ENCODE measurements around the gene ANKUB1.

ANKUB1 gene

DNA sequence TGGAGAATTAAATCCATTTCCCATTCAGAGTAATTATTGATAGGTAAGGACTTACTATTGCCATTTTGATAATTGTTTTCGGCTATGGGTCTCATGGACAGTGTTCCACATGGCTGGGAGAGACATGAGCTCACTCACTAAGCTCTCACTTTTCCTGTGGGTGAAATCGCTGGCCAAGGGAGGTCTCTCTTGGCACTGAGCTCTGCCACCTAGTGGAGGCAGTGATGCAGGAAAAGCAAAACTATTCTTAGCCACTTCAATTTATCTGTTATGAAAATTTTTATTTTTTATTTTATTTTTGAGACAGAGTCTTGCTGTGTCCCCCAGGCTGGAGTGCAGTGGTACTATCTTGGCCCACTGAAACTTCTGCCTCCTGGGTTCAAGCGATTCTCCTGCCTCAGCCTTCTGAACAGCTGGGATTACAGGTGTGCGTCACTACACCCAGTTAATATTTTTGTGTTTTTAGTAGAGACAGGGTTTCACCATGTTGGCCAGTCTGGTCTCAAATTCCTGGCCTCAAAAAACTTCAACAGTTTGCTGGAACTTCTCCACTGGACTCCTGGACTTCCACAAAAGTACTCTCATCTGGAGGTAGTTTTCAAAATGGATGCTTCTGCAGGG lies 16.0 kb upstream of the ANKUB1 start:
- peak; percentile 47 for DNase-seq

- DNase-seq, result no peak
Measured at GRCh38 chr3:149806171-149806778, 13.9 kb upstream of the ANKUB1 start.

DNA sequence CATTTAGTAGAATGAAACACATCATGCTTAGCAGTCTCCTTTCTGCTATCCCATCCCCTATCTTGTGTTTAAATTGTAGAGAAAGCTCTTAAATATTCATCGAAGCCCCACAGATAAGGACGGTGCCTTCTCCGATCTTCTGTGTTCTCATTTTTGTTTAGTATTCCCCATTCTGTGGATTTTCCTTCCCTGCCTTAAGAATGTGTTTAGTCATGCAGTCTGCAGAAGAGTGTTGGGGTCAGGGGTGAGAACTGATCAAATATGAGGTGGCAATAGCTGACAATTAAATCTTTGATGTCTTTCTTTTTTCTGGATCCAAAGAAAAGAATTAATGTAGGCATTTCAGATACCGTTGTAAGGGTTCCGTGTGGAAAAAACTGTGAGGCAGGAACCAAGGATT lies 9.3 kb upstream of the ANKUB1 start:
- no peak for DNase-seq

DNA sequence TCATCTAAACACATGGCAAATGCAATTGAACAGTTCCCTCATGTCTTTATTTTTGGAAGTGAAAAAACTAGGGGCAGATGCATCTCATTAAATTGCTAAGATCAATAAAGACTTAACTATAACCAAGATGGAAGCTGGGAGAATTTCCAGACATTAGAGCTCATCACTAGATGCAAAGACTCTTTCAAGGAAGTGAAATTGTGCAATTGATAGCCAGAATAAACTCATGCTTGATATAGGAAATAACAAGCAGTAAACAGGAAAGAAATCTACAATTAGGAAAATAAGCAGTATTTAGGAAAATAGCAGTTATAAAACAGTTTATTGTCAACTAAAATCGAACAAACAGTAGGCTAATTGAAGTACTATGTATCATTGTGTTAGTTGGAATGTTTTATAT lies 8.8 kb upstream of the ANKUB1 start:
- DNase-seq, result no peak

GRCh38 chr3:149800693-149801092 lies 8.3 kb upstream of the ANKUB1 start:
- no peak for DNase-seq

GRCh38 chr3:149796026-149796425 lies 3.7 kb upstream of the ANKUB1 start:
- no peak for DNase-seq

DNA sequence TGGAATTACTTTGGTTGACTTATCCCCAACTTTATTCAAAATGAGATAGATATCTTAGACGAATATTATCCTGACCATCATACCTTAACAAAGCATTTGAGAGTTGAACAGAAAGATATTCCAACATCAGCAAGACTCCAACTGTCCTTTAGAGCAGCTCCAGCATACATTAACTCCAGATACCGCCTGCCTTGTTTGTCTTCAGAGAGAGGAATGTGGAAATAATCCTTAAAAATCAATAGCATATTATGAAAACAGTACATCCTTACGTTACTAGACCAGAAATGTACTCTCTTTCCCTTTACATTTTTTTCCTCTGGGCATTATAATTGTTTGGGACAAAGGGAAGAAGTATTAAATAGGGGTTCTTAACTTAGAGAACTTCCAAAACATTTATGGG lies 1.7 kb downstream of the ANKUB1 start:
- no peak for DNase-seq

DNA sequence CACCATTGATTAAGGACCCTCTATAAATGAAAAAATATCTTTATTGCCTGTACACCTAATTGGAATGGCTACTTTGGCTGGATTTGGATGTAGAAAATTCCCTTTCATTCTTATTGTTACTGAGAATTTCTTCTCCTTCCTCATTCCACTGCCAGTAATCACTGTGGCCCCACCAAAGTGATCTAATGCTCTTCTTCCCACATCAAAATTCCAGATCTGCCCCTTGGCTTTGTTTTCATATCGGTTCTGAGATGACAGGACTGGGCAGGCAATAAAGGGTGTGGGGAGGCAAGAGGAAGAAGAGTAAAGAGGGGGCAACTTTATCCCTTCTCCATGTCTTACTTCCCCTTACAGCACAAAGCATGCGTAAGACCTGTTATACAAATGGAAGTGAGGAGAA lies 2.1 kb downstream of the ANKUB1 start:
- no peak for DNase-seq

DNA sequence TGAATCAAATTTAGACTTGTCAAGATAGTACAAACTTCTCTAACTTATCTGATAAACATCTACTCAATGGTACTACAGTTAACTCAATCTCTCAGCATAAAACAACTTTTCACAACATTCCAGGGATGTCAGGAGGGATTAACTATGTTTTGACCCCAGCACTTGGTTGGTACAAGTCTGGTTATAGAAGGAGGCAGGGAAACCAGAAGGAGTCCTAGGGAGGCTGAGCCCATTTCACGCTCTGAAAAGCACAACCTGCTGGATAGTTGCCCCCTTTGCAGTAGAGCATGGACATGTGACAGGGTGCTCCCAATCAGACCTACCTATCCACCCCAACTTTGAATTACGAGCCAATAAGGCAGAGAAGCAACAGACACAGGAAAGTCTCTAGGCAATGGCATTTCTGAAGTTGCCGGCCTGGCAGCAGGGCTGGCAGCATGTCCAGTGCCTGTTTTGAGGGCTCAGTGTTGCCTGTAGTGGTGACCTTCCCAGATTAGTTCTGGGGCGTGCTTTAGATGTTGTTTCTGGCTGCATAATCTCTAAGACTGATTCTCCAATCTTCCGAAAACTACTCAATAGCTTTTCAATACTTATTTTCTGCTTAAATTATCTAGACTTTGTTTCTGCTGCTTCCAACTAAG lies 8.2 kb downstream of the ANKUB1 start:
- DNase-seq, result no peak

DNA sequence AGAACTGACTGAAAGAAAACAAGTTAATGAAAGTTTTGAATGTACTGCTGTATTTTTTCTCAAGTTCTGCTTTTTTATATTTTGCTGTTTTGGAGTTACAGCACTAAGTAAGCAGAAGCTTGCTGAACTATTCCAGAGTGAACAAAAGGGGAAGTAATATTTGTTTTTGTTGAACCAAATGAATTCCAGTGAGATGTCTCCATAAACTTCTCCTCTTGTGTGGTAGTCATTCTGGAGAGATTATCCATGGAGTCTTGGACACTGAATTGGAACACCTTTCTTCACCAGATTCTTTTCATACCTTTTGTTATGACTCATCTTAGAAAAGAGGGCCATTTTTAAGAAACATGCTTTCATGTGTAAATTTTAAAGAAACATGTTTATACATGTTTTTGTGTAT lies 8.8 kb downstream of the ANKUB1 start:
- DNase-seq, result no peak

- no peak for DNase-seq
Measured at GRCh38 chr3:149781741-149782140, 10.6 kb downstream of the ANKUB1 start.

- DNase-seq, result no peak
Measured at GRCh38 chr3:149781211-149781610, 11.1 kb downstream of the ANKUB1 start.

DNA sequence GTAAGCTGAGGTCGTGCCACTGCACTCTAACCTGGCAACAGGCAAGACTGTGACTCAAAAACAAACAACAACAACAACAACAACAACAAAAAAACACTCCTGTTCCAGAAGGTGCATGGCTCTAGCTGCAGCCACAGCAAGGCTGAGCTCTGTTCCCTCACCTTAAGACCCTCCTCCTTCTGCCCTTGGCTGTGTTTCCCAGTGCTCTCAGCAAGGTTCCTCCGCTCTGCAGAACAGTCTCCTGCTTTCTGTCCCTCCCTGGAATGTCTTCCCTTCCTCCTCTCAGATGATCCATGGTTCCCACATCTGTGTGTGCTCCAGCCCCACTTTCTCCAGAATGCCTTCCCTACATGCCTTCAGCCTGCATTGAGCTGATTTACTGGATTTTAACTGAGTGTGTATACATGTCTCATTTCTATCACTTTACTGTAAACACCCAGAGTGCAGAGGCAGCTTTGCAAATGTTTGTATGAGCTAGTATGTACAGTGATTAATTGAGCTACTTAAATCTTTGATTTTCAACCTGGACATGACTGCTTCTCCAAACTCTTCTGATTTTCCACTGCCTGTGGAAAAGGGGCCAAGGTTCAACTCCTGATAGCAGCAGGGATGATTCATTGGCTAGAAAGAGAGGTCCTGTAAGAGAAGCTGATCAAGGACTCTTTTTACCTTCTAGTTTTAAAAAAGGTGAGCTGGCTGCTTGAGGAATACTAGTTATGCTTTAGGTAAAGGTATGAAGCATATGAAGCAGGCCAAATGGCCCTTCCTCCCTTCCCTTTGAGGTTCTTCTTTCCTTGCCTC lies 14.7 kb downstream of the ANKUB1 start:
- no peak for DNase-seq

GRCh38 chr3:149776170-149776569 lies 16.2 kb downstream of the ANKUB1 start:
- DNase-seq, result no peak

DNA sequence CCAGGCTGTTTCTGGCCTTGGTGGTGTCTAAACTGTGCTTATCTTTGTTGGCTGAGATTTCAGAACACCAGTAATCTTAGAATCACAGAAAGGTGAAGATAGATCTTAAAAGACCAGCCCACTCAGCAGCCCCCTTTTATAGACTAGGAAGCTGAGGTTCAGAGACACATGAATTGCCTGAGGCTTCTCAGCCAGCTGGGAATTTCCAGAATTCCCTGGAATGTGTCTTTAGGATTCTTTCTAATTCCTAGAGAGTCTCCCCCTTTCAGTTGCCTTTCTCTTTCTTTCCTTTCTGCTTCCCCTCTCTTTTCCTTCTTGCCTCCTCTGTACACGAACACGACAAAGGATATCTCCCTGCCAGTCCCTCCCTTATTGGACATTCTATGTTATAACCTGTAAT lies 19.5 kb downstream of the ANKUB1 start:
- DNase-seq, result no peak

GRCh38 chr3:149771652-149772271 lies 20.6 kb downstream of the ANKUB1 start:
- peak; percentile 3 for DNase-seq

- no peak for DNase-seq
Measured at GRCh38 chr3:149770246-149770645, 22.1 kb downstream of the ANKUB1 start.

GRCh38 chr3:149768704-149769103 lies 23.6 kb downstream of the ANKUB1 start:
- no peak for DNase-seq

DNA sequence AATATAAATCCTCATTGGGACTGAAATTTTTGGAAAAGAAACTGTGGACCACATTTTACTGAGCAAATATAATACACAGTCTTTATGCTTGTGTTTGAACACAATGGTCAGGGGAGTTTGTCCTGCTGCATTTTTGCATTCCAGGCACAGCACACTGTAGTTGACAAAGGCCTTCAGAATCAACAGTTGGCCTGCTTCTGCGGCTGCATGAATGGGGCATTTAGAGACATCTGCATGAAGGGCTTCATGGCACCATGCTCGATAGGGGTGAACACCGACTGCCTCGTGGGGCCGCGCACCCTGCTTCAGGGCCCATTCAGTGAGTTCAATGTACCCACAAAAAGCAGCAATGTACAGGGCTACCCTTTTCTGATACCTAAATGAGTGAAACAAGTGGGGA lies 24.6 kb downstream of the ANKUB1 start:
- DNase-seq, result no peak

DNA sequence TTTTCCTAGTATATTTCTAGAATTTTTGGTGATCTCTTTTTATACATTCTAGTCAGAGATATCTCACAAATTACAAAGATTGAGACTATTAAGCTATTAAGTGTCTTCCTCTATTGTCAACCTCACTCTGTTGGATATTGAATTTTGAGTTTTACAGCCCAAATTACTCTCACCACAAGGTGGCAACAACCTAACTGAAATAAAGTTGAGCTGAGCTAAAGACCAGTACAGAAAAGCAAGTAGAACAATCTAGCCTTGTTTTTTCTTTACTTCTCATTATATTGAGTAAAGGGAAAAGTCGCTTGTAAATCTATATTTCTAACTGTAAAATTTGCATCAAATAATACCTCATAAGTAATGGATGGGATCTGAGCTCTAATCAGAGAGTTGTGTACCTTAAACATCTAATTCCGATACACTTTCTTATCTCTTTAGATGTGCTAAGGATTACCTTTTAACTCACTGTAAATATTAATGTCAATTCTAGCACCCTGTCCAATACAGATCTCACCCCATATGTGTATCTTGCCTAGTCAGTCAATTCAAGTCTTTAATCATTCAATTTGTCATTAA lies 26.5 kb downstream of the ANKUB1 start:
- no peak for DNase-seq

GRCh38 chr3:149764302-149764701 lies 28.1 kb downstream of the ANKUB1 start:
- DNase-seq, result no peak

- DNase-seq, result no peak
Measured at GRCh38 chr3:149763565-149764195, 28.7 kb downstream of the ANKUB1 start.

GRCh38 chr3:149753717-149754116 lies 38.6 kb downstream of the ANKUB1 start:
- DNase-seq, result no peak

Data from stimulated activated CD4-positive, alpha-beta T cell treated with anti-CD3 and anti-CD28 coated beads, Interleukin-12 subunit alpha, Interleukin-12 subunit beta, amount 100 ng/mL, for 4 hours (primary cell).